G401 (cell line): ENCODE results near the gene ATG7. TPM values are rescaled to one million over a fixed set of nuclear protein-coding genes. Genes with fewer than 3 reads are reported as not detected.

Experiments used
- DNase-seq: peaks from one replicate; pipeline ENCODE4 v3.0.0-alpha.2; 2015; ENCODE audit warnings: low spot score
- in situ Hi-C: cut with HindIII; loops from 2 replicates; pipeline ENCODE4 v1.10.0; 2016; ENCODE audit warnings: low sequenced_read_pairs, mixed read lengths
- total RNA-seq: library from RNA; depleted of rRNA; stranded (reverse); fragments of >200 nt; shearing (Covaris generic); gene quantifications from 2 replicates; pipeline ENCODE4 v1.2.3, GENCODE V29; 2014; rRNA removed

Gene ATG7
- total RNA-seq, 1 experiment from 2014 or later: 48.5 TPM

- in situ Hi-C loops: loop anchor here (5.0 kb wide), 1 partner anchor 33 kb away; no protein-coding TSS in a partner anchor
- no peak for DNase-seq
These were observed 332.1 kb downstream of the ATG7 start for GRCh38 chr3:11604139-11604892.

- no peak for DNase-seq
- in situ Hi-C loops: no loop called here
These were observed 333.2 kb downstream of the ATG7 start for GRCh38 chr3:11605398-11605797.

GRCh38 chr3:11606090-11606784 lies 334.0 kb downstream of the ATG7 start:
- in situ Hi-C loops: no loop called here
- DNase-seq: no peak

GRCh38 chr3:11606865-11607440 lies 334.8 kb downstream of the ATG7 start:
- no peak for DNase-seq
- in situ Hi-C loops: no loop called here

Other genes starting within 250 kb of the ATG7 start
- gene HRH1, start 117.9 kb upstream of the ATG7 start, total RNA-seq: not detected in 2 replicates